AG04450 (cell line): ENCODE measurements around the gene DPYSL4. TPM values are rescaled to one million over a fixed set of nuclear protein-coding genes. Genes with fewer than 3 reads are reported as not detected.

Experiments used
- CTCF ChIA-PET: fragments of 300-600, 350-600 bp; formaldehyde crosslinking; extraction: SDS; loops from one replicate; lab custom pipeline; 2022; ENCODE audit warnings: antibody characterized with exemption, inconsistent platforms; lab: Charles Lee
- POLR2A ChIA-PET: fragments of 350-600 bp; formaldehyde crosslinking; extraction: SDS; loops from one replicate; lab custom pipeline; 2021; ENCODE audit warnings: antibody characterized with exemption, inconsistent platforms; lab: Yijun Ruan, JAX
- DNase-seq: peaks from one replicate; pipeline ENCODE4 v3.0.0-alpha.2; 2011; ENCODE audit warnings: low read depth, low spot score
- H3K27ac ChIP-seq: one replicate; pipeline ENCODE4 v1.5.1; 2012; ENCODE audit warnings: low read depth, low read length, control low read depth
- H3K27me3 ChIP-seq: one replicate; pipeline ENCODE4 v1.6.0; 2012; ENCODE audit warnings: low read length; ENCODE audit not compliant: control insufficient read depth, insufficient read depth
- H3K4me3 ChIP-seq: 2 replicates; pipeline ENCODE4 v1.5.1; 2011; ENCODE audit warnings: mild to moderate bottlenecking, low read depth, low read length, control low read depth
- H3K9me3 ChIP-seq: 2 replicates; pipeline ENCODE4 v1.5.1; 2012; ENCODE audit warnings: low read length; ENCODE audit not compliant: control insufficient read depth, insufficient read depth
- CTCF ChIP-seq: IDR thresholded peaks from 2 replicates; pipeline ENCODE4 v1.5.1; 2011; ENCODE audit warnings: low read depth, low read length, control low read depth, inconsistent platforms
- polyA plus RNA-seq: library from polyadenylated mRNA; depleted of rRNA; stranded (reverse); fragments of >200 nt; gene quantifications from 2 replicates; pipeline ENCODE4 v1.2.3, GENCODE V29; 2011

DPYSL4 gene
- polyA plus RNA-seq, 1 experiment: 9.0 TPM

GRCh38 chr10:132142396-132143161 is 44.2 kb upstream of the DPYSL4 start:
- Histone ChIP-seq H3K9me3 (no peaks in the 10 kb centered on the region; the same call in 1 of the 2 replicates), H3K27ac (no peak overlapping the region), H3K4me3 (no peak overlapping the region), H3K27me3 (peaks cover 4% of the 10 kb centered on the region)
- DNase-seq: no peak
- TF ChIP-seq CTCF: peak; percentile 66
- ChIA-PET CTCF (interaction anchor here (0.7 to 2.6 kb wide), 10 partner anchors 12 to 594 kb away, joined by 3 to 16 read pairs (median 4); partner anchors contain the start of gene JAKMIP3), POLR2A (no interaction called here)

GRCh38 chr10:132143162-132143561 is 43.6 kb upstream of the DPYSL4 start:
- Histone ChIP-seq H3K27me3 (peaks cover 4% of the 10 kb centered on the region), H3K27ac (no peak overlapping the region), H3K4me3 (no peak overlapping the region), H3K9me3 (no peaks in the 10 kb centered on the region; the same call in 1 of the 2 replicates)
- TF ChIP-seq CTCF: no peak
- POLR2A ChIA-PET: no interaction called here
- DNase-seq: no peak
- CTCF ChIA-PET: interaction anchor here (0.7 to 2.6 kb wide), 7 partner anchors 13 to 593 kb away, joined by 3 to 16 read pairs (median 5); no protein-coding TSS in a partner anchor

GRCh38 chr10:132144086-132144485 is 42.7 kb upstream of the DPYSL4 start:
- POLR2A ChIA-PET: no interaction called here
- CTCF ChIA-PET: no interaction called here
- no peak overlapping the region for H3K4me3 ChIP-seq
- no peak for TF ChIP-seq CTCF
- H3K9me3 ChIP-seq: no peaks in the 10 kb centered on the region; the same call in 1 of the 2 replicates
- DNase-seq: no peak
- H3K27ac ChIP-seq: no peak overlapping the region
- peaks cover 4% of the 10 kb centered on the region for H3K27me3 ChIP-seq

- TF ChIP-seq CTCF: no peak
- H3K27me3 ChIP-seq: peaks cover 4% of the 10 kb centered on the region
- ChIA-PET CTCF (interaction anchor here (1.0 kb wide), 1 partner anchor 122 kb away, joined by 3 read pairs; no protein-coding TSS in a partner anchor), POLR2A (no interaction called here)
- no peak overlapping the region for H3K4me3 ChIP-seq
- DNase-seq: no peak
- no peaks in the 10 kb centered on the region; the same call in 1 of the 2 replicates for H3K9me3 ChIP-seq
- H3K27ac ChIP-seq: no peak overlapping the region
Measured at GRCh38 chr10:132145002-132145401, 41.7 kb upstream of the DPYSL4 start.
